Activated naive CD4-positive, alpha-beta T cell treated with anti-CD3 and anti-CD28 coated beads for 36 hours (primary cell): ENCODE data around the gene RASGRP4. TPM values are rescaled to one million over a fixed set of nuclear protein-coding genes. Genes with fewer than 3 reads are reported as not detected.
"Not testable (repeated sequence)": the region's sequence is repeated elsewhere in the genome, so short reads cannot be mapped to it uniquely, and the experiment has no call there.

Experiments used
- CTCF ChIA-PET: fragments of 350-600 bp; sonication (Branson Sonifier 250); formaldehyde crosslinking; loops from one replicate; lab custom pipeline; 2021; ENCODE audit warnings: antibody characterized with exemption; lab: Charles Lee
- DNase-seq: peaks from one replicate; pipeline ENCODE4 v3.0.0-alpha.2; 2020
- H3K27ac Mint-ChIP-seq: one replicate; pipeline ENCODE4 v1.8.0; 2021; ENCODE audit warnings: mild to moderate bottlenecking, mixed read lengths
- H3K27me3 Mint-ChIP-seq: one replicate; pipeline ENCODE4 v1.8.0; 2021; ENCODE audit warnings: low read depth, mixed read lengths
- H3K36me3 Mint-ChIP-seq: one replicate; pipeline ENCODE4 v1.8.0; 2021; ENCODE audit warnings: low read depth, mixed read lengths
- H3K4me1 Mint-ChIP-seq: one replicate; pipeline ENCODE4 v1.8.0; 2021; ENCODE audit warnings: low read depth, mixed read lengths
- H3K4me3 Mint-ChIP-seq: one replicate; pipeline ENCODE4 v1.8.0; 2021; ENCODE audit warnings: mild to moderate bottlenecking, moderate library complexity, mixed read lengths
- H3K9me3 Mint-ChIP-seq: one replicate; pipeline ENCODE4 v1.8.0; 2021; ENCODE audit warnings: mixed read lengths
- intact Hi-C: fragments of 100-400 bp; cut with micrococcal nuclease; formaldehyde crosslinking; loops from one replicate; pipeline ENCODE4 v1.15.1; 2023
- total RNA-seq, 2 experiments: library from RNA; stranded (reverse); gene quantifications; one replicate each; pipeline ENCODE4 v1.2.3, GENCODE V29; 2021

RASGRP4 gene
- total RNA-seq, 2 experiments from 2014 or later, result 0.30 to 0.41 TPM

DNA sequence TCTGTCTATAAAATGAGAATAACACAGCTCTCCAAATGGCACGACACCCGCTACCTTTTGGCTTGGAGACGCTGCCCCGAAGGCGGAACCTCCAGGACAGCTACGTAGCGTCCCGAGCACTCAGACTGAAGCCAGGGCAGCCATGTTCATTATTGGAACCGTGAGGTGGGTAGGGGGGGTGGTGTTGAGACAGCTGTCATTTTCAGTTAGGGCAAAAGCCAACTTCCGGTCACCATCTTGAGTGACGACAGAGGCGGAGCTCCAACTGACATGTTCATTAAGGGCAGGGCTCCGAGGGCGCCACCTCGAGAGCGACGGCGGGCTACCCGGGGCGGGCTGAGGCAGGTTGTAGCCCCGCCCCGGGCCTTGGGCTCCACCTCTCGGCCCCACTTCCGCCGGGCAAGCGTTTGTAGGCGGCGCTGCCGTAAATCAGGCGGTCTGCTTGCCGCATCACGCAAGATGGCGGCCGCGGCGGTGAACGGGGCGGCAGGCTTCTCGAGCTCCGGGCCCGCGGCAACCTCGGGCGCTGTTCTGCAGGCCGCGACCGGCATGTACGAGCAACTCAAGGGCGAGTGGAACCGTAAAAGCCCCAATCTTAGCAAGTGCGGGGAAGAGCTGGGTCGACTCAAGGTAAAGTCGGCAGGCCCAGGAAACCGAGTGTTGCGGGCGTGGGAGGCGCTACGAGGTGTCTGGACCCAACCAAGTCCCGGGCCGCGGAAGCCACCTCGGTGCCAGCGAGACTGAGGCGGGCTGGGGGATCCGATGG is 51.5 kb downstream of the RASGRP4 start, which contains the start of gene PSMD8:
Gene PSMD8 (plus strand): TSS at position 240 of the 766 bp plus-strand sequence. CDS start 31 bp downstream, at position 271.
- Mint-ChIP-seq H3K36me3 (peaks cover 31% of the 10 kb centered on the region), H3K9me3 (no peaks in the 10 kb centered on the region), H3K27me3 (no peaks in the 10 kb centered on the region), H3K27ac (peak within 1 kb of the TSS; percentile 93), H3K4me1 (peaks cover 31% of the 10 kb centered on the region), H3K4me3 (peak within 1 kb of the TSS; percentile 98)
- peak; percentile 100 for DNase-seq
- CTCF ChIA-PET, result interaction anchor here (0.6 to 2.3 kb wide), 18 partner anchors 10 to 1062 kb away, joined by 3 to 26 read pairs (median 3); partner anchors contain the start of genes CATSPERG, FAM98C and GGN
- intact Hi-C loops, result loop anchor here (1.0 to 10.0 kb wide), 8 partner anchors 13 to 480 kb away; partner anchors contain the start of genes FAM98C and SPINT2

DNA sequence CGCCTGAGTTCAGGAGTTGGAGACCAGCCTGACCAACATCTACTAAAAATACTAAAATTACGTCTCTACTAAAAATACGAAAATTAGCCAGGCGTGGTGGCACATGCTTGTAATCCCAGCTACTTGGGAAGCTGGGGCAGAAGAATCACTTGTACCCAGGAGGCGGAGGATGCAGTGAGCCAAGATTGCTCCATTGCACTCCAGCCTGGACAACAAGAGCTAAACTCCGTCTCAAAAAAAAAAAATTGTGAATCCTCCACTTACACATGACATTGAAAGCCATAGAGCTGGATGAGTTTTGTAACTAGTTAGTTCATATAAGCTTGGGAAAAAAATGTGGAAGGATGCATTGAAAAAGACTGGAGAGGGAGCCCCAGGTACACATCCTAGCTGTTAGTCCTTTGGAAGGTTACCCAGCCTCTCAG is 52.1 kb downstream of the RASGRP4 start:
- peaks cover 30% of the 10 kb centered on the region for H3K4me1 Mint-ChIP-seq
- H3K9me3 Mint-ChIP-seq, result no peaks in the 10 kb centered on the region
- H3K4me3 Mint-ChIP-seq, result peak overlapping the region; percentile 98
- CTCF ChIA-PET, result interaction anchor here (0.6 to 2.3 kb wide), 17 partner anchors 9 to 1062 kb away, joined by 3 to 26 read pairs (median 3); partner anchors contain the start of genes CATSPERG, FAM98C and GGN
- no peaks in the 10 kb centered on the region for H3K27me3 Mint-ChIP-seq
- intact Hi-C loops, result loop anchor here (1.0 to 10.0 kb wide), 8 partner anchors 13 to 481 kb away; partner anchors contain the start of genes FAM98C and SPINT2
- peaks cover 25% of the 10 kb centered on the region for H3K36me3 Mint-ChIP-seq
- peak overlapping the region; percentile 88 for H3K27ac Mint-ChIP-seq
- DNase-seq, result no peak

DNA sequence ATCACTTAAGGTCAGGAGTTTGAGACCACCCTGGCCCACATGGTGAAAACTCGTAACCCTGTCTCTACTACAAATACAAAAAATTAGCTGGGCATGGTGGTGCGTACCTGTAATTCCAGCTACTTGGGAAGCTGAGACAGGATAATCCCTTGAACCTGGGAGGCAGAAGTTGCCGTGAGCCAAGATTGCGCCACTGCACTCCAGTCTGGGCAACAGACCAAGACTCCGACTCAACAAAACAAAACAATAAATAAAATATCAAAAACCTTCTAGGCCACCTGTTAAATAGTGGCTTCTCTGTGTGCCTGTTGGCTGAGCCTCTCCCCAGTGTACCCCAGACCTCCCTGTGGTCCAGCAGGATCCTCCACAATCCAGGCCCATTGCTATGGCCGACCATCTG is 54.9 kb downstream of the RASGRP4 start:
- Mint-ChIP-seq H3K4me1 (peaks cover 17% of the 10 kb centered on the region), H3K36me3 (peaks cover 10% of the 10 kb centered on the region), H3K27ac (no peak overlapping the region), H3K4me3 (no peak overlapping the region), H3K9me3 (no peaks in the 10 kb centered on the region), H3K27me3 (peaks cover 8% of the 10 kb centered on the region)
- no peak for DNase-seq
- CTCF ChIA-PET, result interaction anchor here (1.8 kb wide), 1 partner anchor 35 kb away, joined by 5 read pairs; the partner anchor contains the start of gene CATSPERG
- intact Hi-C loops, result loop anchor here (10.0 kb wide), 1 partner anchor 484 kb away; no protein-coding TSS in a partner anchor

DNA sequence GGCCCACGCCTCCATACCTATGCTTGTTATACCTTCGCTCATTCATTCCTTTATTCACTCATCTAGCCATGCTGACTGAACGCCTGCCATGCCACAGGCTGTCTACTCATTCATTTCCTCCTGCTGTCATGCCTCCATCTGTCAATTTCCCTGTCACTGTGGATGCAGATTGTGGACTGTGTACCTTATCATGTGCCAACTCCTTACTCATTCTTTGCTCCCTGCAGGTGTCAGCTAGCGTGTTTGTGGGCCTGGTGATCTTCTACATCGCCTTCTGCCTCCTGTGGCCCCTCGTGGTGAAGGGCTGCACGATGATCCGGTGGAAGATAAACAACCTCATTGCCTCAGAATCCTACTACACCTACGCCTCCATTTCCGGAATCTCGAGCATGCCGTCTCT is 55.7 kb downstream of the RASGRP4 start:
- no peak overlapping the region for H3K4me3 Mint-ChIP-seq
- CTCF ChIA-PET, result interaction anchor here (0.6 to 1.8 kb wide), 2 partner anchors 34 to 869 kb away, joined by 4 to 5 read pairs; partner anchors contain the start of gene CATSPERG
- peaks cover 10% of the 10 kb centered on the region for H3K4me1 Mint-ChIP-seq
- intact Hi-C loops, result loop anchor here (10.0 kb wide), 1 partner anchor 485 kb away; no protein-coding TSS in a partner anchor
- no peak overlapping the region for H3K27ac Mint-ChIP-seq
- peaks cover 9% of the 10 kb centered on the region for H3K27me3 Mint-ChIP-seq
- no peaks in the 10 kb centered on the region for H3K9me3 Mint-ChIP-seq
- peaks cover 7% of the 10 kb centered on the region for H3K36me3 Mint-ChIP-seq
- DNase-seq, result no peak

DNA sequence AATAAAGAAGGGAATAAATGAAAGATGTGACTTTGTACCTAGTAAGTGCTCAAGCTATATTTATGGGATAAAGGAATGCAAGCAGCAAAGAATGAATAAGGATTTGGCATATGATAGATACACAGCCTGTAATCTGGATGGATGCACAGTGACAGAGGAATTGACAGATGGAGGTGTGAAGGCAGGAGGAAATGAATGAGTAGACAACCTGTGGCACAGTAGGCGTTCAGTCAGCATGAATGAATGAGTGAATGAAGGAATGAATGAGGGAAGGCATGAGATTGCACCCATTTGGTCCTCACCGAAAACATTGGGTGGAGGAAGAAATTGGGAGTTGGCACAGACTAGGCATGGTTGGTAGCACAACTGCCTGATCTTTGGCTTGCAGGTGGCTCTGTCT is 56.4 kb downstream of the RASGRP4 start:
- Mint-ChIP-seq H3K27ac (no peak overlapping the region), H3K4me1 (peaks cover 3% of the 10 kb centered on the region), H3K9me3 (no peaks in the 10 kb centered on the region), H3K27me3 (peaks cover 9% of the 10 kb centered on the region), H3K4me3 (no peak overlapping the region), H3K36me3 (peaks cover under 1% of the 10 kb centered on the region)
- no peak for DNase-seq
- intact Hi-C loops, result no loop called here
- CTCF ChIA-PET, result interaction anchor here (1.8 kb wide), 1 partner anchor 34 kb away, joined by 5 read pairs; the partner anchor contains the start of gene CATSPERG

DNA sequence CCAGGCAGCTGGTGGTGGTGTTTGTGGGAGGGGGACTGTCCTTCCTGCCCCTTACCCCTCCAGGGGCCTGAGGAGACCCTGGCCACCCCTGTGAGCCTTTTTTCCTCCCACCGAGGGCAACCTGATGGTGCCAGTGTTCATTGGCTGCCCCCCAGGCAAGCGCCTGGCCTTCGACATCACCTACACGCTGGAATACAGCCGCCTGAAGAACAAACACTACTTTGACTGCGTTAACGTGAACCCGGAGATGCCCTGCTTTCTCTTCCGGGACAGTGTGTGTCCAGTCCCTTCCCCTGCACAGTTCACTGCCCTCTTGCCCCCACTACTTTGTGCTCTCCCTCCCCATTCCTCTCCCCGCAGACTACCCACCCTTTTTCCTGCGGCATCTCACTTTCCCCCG is 59.0 kb downstream of the RASGRP4 start:
- Mint-ChIP-seq H3K27ac (no peak overlapping the region), H3K36me3 (no peaks in the 10 kb centered on the region), H3K27me3 (peaks cover 11% of the 10 kb centered on the region), H3K9me3 (no peaks in the 10 kb centered on the region), H3K4me3 (no peak overlapping the region), H3K4me1 (peaks cover 1% of the 10 kb centered on the region)
- DNase-seq, result no peak
- intact Hi-C loops, result no loop called here
- CTCF ChIA-PET, result no interaction called here

DNA sequence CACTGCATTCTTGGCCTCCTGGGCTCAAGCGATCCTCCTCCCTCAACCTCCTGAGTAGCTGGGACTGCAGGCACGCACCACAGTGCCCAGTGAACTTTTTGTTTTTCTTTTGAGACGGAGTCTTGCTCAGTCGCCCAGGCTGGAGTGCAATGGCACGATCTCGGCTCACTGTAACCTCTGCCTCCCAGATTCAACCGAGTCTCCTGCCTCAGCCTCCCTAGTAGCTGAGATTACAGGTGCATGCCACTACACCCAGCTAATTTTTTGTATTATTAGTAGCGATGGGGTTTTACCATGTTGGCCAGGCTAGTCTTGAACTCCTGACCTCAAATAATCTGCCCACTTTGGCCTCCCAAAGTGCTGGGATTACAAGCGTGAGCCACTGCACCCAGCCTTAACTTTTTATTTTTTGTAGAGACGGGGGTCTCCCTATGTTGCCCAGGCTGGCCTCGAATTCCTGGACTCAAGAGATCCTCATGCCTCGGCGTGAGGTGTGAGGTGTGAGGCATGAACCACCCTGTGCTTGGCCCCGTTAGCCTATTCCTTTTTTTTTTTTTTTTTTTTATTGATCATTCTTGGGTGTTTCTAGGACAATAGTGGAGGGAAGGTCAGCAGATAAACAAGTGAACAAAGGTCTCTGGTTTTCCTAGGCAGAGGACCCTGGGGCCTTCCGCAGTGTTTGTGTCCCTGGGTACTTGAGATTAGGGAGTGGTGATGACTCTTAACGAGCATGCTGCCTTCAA is 62.9 kb downstream of the RASGRP4 start:
- not testable (repeated sequence) for H3K9me3 Mint-ChIP-seq, H3K4me1 Mint-ChIP-seq, H3K36me3 Mint-ChIP-seq, DNase-seq, H3K27ac Mint-ChIP-seq
- CTCF ChIA-PET, result interaction anchor here (1.2 kb wide), 1 partner anchor 25 kb away, joined by 3 read pairs; no protein-coding TSS in a partner anchor
- Mint-ChIP-seq H3K4me3 (peak overlapping the region; percentile 29), H3K27me3 (peaks cover 31% of the 10 kb centered on the region)
- intact Hi-C loops, result loop anchor here (1.0 kb wide), 1 partner anchor 283 kb away; no protein-coding TSS in a partner anchor

DNA sequence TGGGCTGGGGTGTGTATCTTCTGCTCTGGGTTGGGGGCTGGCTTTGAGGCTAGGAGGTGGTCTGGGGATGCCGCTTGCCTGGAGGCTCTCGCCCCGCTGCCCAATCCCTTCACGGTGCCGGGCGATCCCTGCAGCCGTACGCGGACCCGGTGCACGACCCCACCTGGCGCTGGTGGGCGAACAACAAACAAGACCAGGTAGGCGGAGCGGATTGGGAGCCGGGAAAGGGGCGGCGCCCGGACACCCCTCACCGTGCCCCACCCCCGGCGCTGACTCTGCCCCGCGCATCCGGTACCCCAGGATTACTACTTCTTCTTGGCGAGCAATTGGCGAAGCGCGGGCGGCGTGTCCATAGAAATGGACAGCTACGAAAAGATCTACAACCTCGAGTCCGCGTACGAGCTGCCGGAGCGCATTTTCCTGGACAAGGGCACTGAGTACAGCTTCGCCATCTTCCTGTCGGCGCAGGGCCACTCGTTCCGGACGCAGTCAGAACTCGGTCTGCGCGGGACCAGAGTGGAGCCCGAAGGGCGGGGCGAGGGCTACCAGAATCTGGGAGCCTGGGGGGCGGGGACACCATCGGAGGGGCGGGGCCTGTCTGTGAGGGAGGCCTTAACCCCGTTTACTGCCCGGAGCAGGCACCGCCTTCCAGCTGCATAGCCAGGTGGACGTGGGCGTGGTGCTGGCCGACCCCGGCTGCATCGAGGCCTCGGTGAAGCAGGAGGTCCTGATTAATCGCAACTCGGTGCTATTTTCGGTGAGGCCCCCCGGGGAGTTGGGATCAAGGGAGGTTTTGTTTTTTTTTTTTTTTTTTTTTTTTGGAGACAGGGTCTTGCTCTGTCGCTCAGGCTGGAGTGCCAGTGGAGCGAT is 63.7 kb downstream of the RASGRP4 start:
- Mint-ChIP-seq H3K36me3 (no peaks in the 10 kb centered on the region), H3K27ac (no peak overlapping the region), H3K4me3 (peak overlapping the region; percentile 78), H3K27me3 (peaks cover 31% of the 10 kb centered on the region), H3K9me3 (no peaks in the 10 kb centered on the region), H3K4me1 (peaks cover 10% of the 10 kb centered on the region)
- CTCF ChIA-PET, result interaction anchor here (0.9 to 1.2 kb wide), 2 partner anchors 24 to 118 kb away, joined by 3 to 6 read pairs; no protein-coding TSS in a partner anchor
- DNase-seq, result peak; percentile 82
- intact Hi-C loops, result loop anchor here (1.0 kb wide), 1 partner anchor 282 kb away; no protein-coding TSS in a partner anchor

DNA sequence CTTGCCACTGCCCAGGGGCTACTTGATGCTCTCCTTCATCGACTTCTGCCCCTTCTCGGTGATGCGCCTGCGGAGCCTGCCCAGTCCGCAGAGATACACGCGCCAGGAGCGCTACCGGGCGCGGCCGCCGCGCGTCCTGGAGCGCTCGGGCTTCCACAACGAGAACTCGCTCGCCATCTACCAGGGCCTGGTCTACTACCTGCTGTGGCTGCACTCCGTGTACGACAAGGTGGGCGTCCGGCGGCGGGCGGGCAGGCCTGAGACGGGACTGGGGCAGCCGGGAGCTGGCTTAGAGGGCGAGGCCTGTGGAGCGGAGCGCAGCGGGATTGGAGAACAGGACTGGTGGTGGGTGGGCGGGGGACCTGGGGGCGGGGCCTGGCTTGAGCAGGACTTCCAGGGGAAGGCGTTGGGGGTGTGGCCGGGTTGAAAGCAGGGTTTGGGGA is 64.4 kb downstream of the RASGRP4 start:
- peaks cover 10% of the 10 kb centered on the region for H3K4me1 Mint-ChIP-seq
- CTCF ChIA-PET, result interaction anchor here (0.9 to 1.2 kb wide), 2 partner anchors 23 to 118 kb away, joined by 3 to 6 read pairs; no protein-coding TSS in a partner anchor
- peak; percentile 66 for DNase-seq
- no peak overlapping the region for H3K27ac Mint-ChIP-seq
- H3K27me3 Mint-ChIP-seq, result peaks cover 31% of the 10 kb centered on the region
- H3K4me3 Mint-ChIP-seq, result peak overlapping the region; percentile 78
- H3K36me3 Mint-ChIP-seq, result no peaks in the 10 kb centered on the region
- intact Hi-C loops, result loop anchor here (1.0 to 2.0 kb wide), 2 partner anchors 25 to 281 kb away; no protein-coding TSS in a partner anchor
- no peaks in the 10 kb centered on the region for H3K9me3 Mint-ChIP-seq

DNA sequence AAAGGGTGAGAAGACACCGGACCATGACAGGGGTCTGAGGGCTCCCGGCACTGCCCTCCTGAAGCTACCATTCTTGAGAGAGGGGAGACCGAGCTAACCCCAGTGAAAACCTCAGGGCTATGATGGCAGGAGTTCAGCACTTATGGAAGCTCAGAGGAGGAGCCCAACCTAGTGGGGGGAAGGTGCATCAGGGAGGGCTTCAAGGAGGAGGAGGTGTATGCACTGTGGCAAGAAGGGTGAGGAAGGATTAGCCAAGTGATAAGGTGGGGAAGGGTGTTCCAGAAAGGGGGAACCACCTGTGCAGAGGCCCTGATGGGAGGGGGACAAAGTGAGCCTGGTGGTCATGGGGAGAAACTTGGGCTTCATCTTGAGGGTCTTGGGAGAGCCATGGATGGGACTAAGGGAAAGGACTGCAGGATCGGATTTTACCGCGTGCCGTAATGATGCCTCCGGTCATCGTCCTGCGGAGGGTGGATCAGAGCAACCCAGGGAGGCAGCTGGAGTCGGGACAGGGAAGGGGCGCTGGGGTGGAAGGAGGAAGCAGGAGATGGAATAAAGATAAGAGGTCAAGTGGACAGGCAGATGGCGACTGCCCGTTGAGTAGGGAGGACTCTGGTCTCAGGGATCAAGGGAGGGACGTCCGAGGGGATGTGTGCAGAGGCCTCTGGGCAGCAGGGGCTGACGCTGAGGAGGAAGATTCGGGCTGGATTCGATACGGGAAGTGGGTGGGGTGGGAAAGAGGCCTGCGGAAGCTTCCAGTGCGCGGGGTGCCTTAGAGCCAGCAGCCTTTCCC is 65.0 kb downstream of the RASGRP4 start:
- Mint-ChIP-seq H3K4me3 (peak overlapping the region; percentile 78), H3K4me1 (peaks cover 10% of the 10 kb centered on the region), H3K9me3 (no peaks in the 10 kb centered on the region), H3K27ac (no peak overlapping the region), H3K27me3 (peaks cover 27% of the 10 kb centered on the region), H3K36me3 (no peaks in the 10 kb centered on the region)
- intact Hi-C loops, result loop anchor here (2.0 kb wide), 1 partner anchor 24 kb away; no protein-coding TSS in a partner anchor
- CTCF ChIA-PET, result interaction anchor here (0.6 to 1.0 kb wide), 2 partner anchors 104 to 117 kb away, joined by 4 to 5 read pairs; no protein-coding TSS in a partner anchor
- no peak for DNase-seq
